HepG2 (cell line): ENCODE measurements around the gene TMEM187.

ENCODE experiments used
- EP300 ChIP-seq, 3 experiments: sonication (generic) in 1 of 3; formaldehyde crosslinking in 1 of 3; IDR thresholded peaks; 2 replicates each; pipeline versions ENCODE4 v1.5.1 to v1.6.1; 2011 to 2020; ENCODE audit warnings: low read depth in 2 of 3, low read length in 2 of 3, borderline replicate concordance in 1 of 3, improper control_type of control experiment in 1 of 3, mild to moderate bottlenecking in 1 of 3, missing genetic modification reagents in 1 of 3, moderate library complexity in 1 of 3
- MTF1 ChIP-seq: sonication (generic); formaldehyde crosslinking; IDR thresholded peaks from 2 replicates; pipeline ENCODE4 v1.5.0; 2020; ENCODE audit warnings: missing genetic modification reagents
- RFX5 ChIP-seq: IDR thresholded peaks from 2 replicates; pipeline ENCODE4 v1.6.1; 2011; ENCODE audit warnings: low read depth, low read length, improper control_type of control experiment
- TF ChIP-seq, protein P1 (sequence below): IDR thresholded peaks from 2 replicates; pipeline ENCODE4 v1.6.1; 2016; ENCODE audit warnings: control low read depth
- TF ChIP-seq, protein P2 (sequence below): sonication (generic); formaldehyde crosslinking; IDR thresholded peaks from 2 replicates; pipeline ENCODE4 v1.5.0; 2020; ENCODE audit warnings: missing genetic modification reagents

DNA sequence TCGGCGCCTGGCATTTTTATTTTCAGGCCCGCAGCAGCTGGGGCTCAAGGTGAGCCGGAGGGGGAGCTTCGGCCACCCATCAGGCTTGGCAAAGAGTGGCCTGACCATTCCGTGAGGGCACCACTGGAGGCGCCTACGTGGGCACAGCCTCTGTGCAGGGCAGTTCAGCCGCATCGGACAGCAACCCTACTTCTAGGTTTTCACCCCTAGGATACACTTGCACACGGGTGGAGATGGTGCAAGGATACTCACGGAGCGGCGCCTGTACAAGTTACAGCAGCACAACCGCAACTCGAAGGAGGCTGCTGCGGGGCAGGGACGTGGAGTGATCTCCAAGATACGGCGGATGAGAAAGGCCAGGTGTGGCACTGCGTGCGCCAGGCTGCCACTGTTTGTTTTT, 11.8 kb upstream of the TMEM187 start:
- TF ChIP-seq MTF1 (no peak), EP300 (IDR thresholded peaks at IDR 0.05; ENCODE audit: low read depth in 2 of 2, low read length in 2 of 2) (no peak), EP300 (CRISPR knock-in tag; IDR thresholded peaks at IDR 0.05; ENCODE audit: borderline replicate concordance) (no peak), RFX5 (no peak)
- TF ChIP-seq, protein P1, sequence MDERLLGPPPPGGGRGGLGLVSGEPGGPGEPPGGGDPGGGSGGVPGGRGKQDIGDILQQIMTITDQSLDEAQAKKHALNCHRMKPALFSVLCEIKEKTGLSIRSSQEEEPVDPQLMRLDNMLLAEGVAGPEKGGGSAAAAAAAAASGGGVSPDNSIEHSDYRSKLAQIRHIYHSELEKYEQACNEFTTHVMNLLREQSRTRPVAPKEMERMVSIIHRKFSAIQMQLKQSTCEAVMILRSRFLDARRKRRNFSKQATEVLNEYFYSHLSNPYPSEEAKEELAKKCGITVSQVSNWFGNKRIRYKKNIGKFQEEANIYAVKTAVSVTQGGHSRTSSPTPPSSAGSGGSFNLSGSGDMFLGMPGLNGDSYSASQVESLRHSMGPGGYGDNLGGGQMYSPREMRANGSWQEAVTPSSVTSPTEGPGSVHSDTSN (CRISPR knock-in tag): no peak
- TF ChIP-seq, protein P2, sequence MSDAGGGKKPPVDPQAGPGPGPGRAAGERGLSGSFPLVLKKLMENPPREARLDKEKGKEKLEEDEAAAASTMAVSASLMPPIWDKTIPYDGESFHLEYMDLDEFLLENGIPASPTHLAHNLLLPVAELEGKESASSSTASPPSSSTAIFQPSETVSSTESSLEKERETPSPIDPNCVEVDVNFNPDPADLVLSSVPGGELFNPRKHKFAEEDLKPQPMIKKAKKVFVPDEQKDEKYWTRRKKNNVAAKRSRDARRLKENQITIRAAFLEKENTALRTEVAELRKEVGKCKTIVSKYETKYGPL: no peak
